Panc1 (cell line): ENCODE results near the gene CLIP3.

Source experiments
- POLR2AphosphoS5 ChIP-seq: IDR thresholded peaks from 2 replicates; pipeline ENCODE4 v1.6.1; 2012; ENCODE audit warnings: mild to moderate bottlenecking, low read depth, low read length, moderate library complexity
- TF ChIP-seq, protein P1 (sequence below): fragments of 450-650 bp; IDR thresholded peaks from 2 replicates; pipeline ENCODE4 v1.5.1; 2017; ENCODE audit warnings: mild to moderate bottlenecking

DNA sequence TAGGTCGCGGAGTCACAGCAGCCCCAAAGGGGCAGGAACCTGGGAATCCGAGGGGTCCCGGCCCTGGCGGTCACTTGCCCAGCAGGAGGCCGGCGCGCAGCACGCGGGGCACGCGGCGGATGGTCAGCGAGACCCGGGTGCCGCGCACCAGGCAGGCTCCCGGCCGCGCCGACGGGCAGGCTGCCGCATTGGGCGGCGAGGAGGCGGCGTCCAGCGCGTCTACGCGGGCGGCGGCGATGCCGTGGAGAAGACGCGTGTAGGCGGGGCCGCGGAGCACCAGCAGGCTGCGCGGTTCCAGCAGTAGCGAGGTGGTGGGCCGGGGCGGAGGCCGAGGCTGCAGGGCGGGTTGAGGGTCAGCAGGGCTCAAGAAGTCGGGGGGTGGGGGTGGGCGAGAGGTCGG is 23.5 kb downstream of the CLIP3 start:
- TF ChIP-seq, protein P1, sequence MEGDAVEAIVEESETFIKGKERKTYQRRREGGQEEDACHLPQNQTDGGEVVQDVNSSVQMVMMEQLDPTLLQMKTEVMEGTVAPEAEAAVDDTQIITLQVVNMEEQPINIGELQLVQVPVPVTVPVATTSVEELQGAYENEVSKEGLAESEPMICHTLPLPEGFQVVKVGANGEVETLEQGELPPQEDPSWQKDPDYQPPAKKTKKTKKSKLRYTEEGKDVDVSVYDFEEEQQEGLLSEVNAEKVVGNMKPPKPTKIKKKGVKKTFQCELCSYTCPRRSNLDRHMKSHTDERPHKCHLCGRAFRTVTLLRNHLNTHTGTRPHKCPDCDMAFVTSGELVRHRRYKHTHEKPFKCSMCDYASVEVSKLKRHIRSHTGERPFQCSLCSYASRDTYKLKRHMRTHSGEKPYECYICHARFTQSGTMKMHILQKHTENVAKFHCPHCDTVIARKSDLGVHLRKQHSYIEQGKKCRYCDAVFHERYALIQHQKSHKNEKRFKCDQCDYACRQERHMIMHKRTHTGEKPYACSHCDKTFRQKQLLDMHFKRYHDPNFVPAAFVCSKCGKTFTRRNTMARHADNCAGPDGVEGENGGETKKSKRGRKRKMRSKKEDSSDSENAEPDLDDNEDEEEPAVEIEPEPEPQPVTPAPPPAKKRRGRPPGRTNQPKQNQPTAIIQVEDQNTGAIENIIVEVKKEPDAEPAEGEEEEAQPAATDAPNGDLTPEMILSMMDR = no peak
- TF ChIP-seq POLR2AphosphoS5 = no peak; the same call in 1 of the 2 replicates
